CD4-positive, CD25-positive, alpha-beta regulatory T cell (primary cell): Measurements from ENCODE around the gene COL4A2. TPM values are rescaled to one million over a fixed set of nuclear protein-coding genes. Genes with fewer than 3 reads are reported as not detected.

ENCODE experiments used
- ATAC-seq, 2 donors: fragments of 150-1000 bp; cut with Tn5 transposase; one replicate each; pipeline ENCODE4 v1.10.0; 2021; ENCODE audit warnings: low read depth in 2 of 2, moderate number of reproducible peaks in 2 of 2, moderate library complexity in 1 of 2
- DNase-seq, 3 donors: peaks; one replicate each; pipeline versions ENCODE4 v3.0.0 to v3.0.0-alpha.2; 2012 to 2022; ENCODE audit warnings: mixed read lengths in 1 of 3
- H3K27ac ChIP-seq: one replicate; pipeline ENCODE4 v1.7.0; 2013; ENCODE audit warnings: mild to moderate bottlenecking, low read length; ENCODE audit not compliant: insufficient read depth, poor library complexity, severe bottlenecking
- H3K27me3 ChIP-seq: one replicate; pipeline ENCODE4 v1.7.0; 2013; ENCODE audit warnings: low read length; ENCODE audit not compliant: control insufficient read depth, insufficient read depth
- H3K36me3 ChIP-seq: one replicate; pipeline ENCODE4 v1.7.0; 2013; ENCODE audit warnings: mild to moderate bottlenecking, low read length, moderate library complexity; ENCODE audit not compliant: control insufficient read depth, insufficient read depth
- H3K4me1 ChIP-seq: 2 replicates; pipeline ENCODE4 v1.7.0; 2013; ENCODE audit warnings: mild to moderate bottlenecking, low read length; ENCODE audit not compliant: insufficient read depth, control insufficient read depth, poor library complexity, severe bottlenecking
- H3K4me3 ChIP-seq: one replicate; pipeline ENCODE4 v1.7.0; 2013; ENCODE audit warnings: low read depth, mild to moderate bottlenecking, low read length, moderate library complexity
- H3K9me3 ChIP-seq, 2 experiments: 1 replicate in 1 of 2; 2 replicates in 1 of 2; pipeline ENCODE4 v1.7.0; 2013; ENCODE audit warnings: low read length in 2 of 2, mild to moderate bottlenecking in 1 of 2, moderate library complexity in 1 of 2; ENCODE audit not compliant: control insufficient read depth in 2 of 2
- H3K27ac Mint-ChIP-seq, 3 donors: one replicate each; pipeline ENCODE4 v1.8.0; 2020 to 2022; ENCODE audit warnings: mild to moderate bottlenecking in 3 of 3, mixed read lengths in 3 of 3, moderate library complexity in 2 of 3
- H3K27me3 Mint-ChIP-seq: one replicate; pipeline ENCODE4 v1.8.0; 2022; ENCODE audit warnings: mild to moderate bottlenecking, mixed read lengths
- H3K36me3 Mint-ChIP-seq: one replicate; pipeline ENCODE4 v1.8.0; 2020; ENCODE audit warnings: mixed read lengths
- H3K4me1 Mint-ChIP-seq, 4 donors: one replicate each; pipeline ENCODE4 v1.8.0; 2020 to 2022; ENCODE audit warnings: mixed read lengths in 4 of 4, mild to moderate bottlenecking in 1 of 4
- H3K4me3 Mint-ChIP-seq, 4 donors: one replicate each; pipeline ENCODE4 v1.8.0; 2020 to 2022; ENCODE audit warnings: mild to moderate bottlenecking in 4 of 4, mixed read lengths in 4 of 4, moderate library complexity in 3 of 4
- H3K9me3 Mint-ChIP-seq, 7 donors: one replicate each; pipeline ENCODE4 v1.8.0; 2020 to 2022; ENCODE audit warnings: mixed read lengths in 7 of 7, mild to moderate bottlenecking in 3 of 7, moderate library complexity in 2 of 7
- polyA plus RNA-seq, 4 donors: library from polyadenylated mRNA; unstranded; fragments of 300-500 nt; fragmentation: Illumina TruSeq; gene quantifications; one replicate each; pipeline ENCODE4 v1.2.3, GENCODE V29; 2021
- total RNA-seq: library from RNA; stranded (reverse); gene quantifications from one replicate; pipeline ENCODE4 v1.2.3, GENCODE V29; 2022

The COL4A2 gene
- total RNA-seq (not detected), polyA plus RNA-seq (not detected)

- Mint-ChIP-seq H3K27ac (no peak within 1 kb of the TSS), H3K27me3 (peaks cover 66% of the 10 kb centered on the region), H3K4me3 (no peak within 1 kb of the TSS), H3K4me1 (peaks cover 0 to 7% (median 2%) of the 10 kb centered on the region in 4 donors), H3K9me3 (peaks cover 0 to 3% (median 0%) of the 10 kb centered on the region in 7 donors), H3K36me3 (no peaks in the 10 kb centered on the region)
- Histone ChIP-seq H3K4me3 (no peak within 1 kb of the TSS), H3K4me1 (no peaks in the 10 kb centered on the region), H3K9me3 (no peaks in the 10 kb centered on the region), H3K27ac (no peak within 1 kb of the TSS), H3K27me3 (peaks cover 6% of the 10 kb centered on the region), H3K36me3 (no peaks in the 10 kb centered on the region)
- ATAC-seq (no peak), DNase-seq (no peak)
Measured at GRCh38 chr13:110306960-110307766, at the start of gene COL4A2, which contains the start of gene COL4A1. COL4A2 (plus strand) TSS chr13:110307284; CDS start chr13:110307904, 620 bp downstream. COL4A1 (minus strand) TSS chr13:110307157; CDS start chr13:110307027, 130 bp downstream.

- peaks cover 0 to 6% (median 0%) of the 10 kb centered on the region in 7 donors for H3K9me3 Mint-ChIP-seq
- no peak overlapping the region for H3K27ac ChIP-seq
- H3K36me3 ChIP-seq, result no peaks in the 10 kb centered on the region
- H3K4me3 Mint-ChIP-seq, result no peak overlapping the region
- peaks cover 0 to 4% (median 0%) of the 10 kb centered on the region in 4 donors for H3K4me1 Mint-ChIP-seq
- ATAC-seq (no peak), DNase-seq (no peak)
- H3K27me3 Mint-ChIP-seq, result no peaks in the 10 kb centered on the region
- H3K9me3 ChIP-seq, result no peaks in the 10 kb centered on the region
- H3K4me1 ChIP-seq, result no peaks in the 10 kb centered on the region
- H3K4me3 ChIP-seq, result no peak overlapping the region
- no peaks in the 10 kb centered on the region for H3K27me3 ChIP-seq
- H3K27ac Mint-ChIP-seq, result no peak overlapping the region
- no peaks in the 10 kb centered on the region for H3K36me3 Mint-ChIP-seq
Measured at GRCh38 chr13:110257408-110257807, 49.7 kb upstream of the COL4A2 start.

GRCh38 chr13:110258876-110259631, 48.0 kb upstream of the COL4A2 start:
- Mint-ChIP-seq H3K9me3 (peaks cover 0 to 6% (median 0%) of the 10 kb centered on the region in 7 donors), H3K4me3 (no peak overlapping the region), H3K27me3 (no peaks in the 10 kb centered on the region), H3K36me3 (no peaks in the 10 kb centered on the region), H3K27ac (no peak overlapping the region), H3K4me1 (peaks cover 0 to 4% (median 0%) of the 10 kb centered on the region in 4 donors)
- Histone ChIP-seq H3K9me3 (no peaks in the 10 kb centered on the region), H3K4me1 (no peaks in the 10 kb centered on the region), H3K27me3 (no peaks in the 10 kb centered on the region), H3K27ac (no peak overlapping the region), H3K36me3 (no peaks in the 10 kb centered on the region), H3K4me3 (no peak overlapping the region)
- no peak for DNase-seq
- ATAC-seq, result no peak

GRCh38 chr13:110259651-110260050, 47.4 kb upstream of the COL4A2 start:
- no peak overlapping the region for H3K4me3 Mint-ChIP-seq
- Histone ChIP-seq H3K36me3 (no peaks in the 10 kb centered on the region), H3K27me3 (no peaks in the 10 kb centered on the region), H3K4me3 (no peak overlapping the region), H3K9me3 (no peaks in the 10 kb centered on the region), H3K27ac (no peak overlapping the region), H3K4me1 (no peaks in the 10 kb centered on the region)
- peaks cover 0 to 6% (median 0%) of the 10 kb centered on the region in 7 donors for H3K9me3 Mint-ChIP-seq
- H3K36me3 Mint-ChIP-seq, result no peaks in the 10 kb centered on the region
- ATAC-seq, result no peak
- H3K27me3 Mint-ChIP-seq, result no peaks in the 10 kb centered on the region
- no peak overlapping the region for H3K27ac Mint-ChIP-seq
- DNase-seq, result no peak
- H3K4me1 Mint-ChIP-seq, result peaks cover 0 to 4% (median 0%) of the 10 kb centered on the region in 4 donors

- DNase-seq (no peak), ATAC-seq (no peak)
- Histone ChIP-seq H3K4me1 (no peaks in the 10 kb centered on the region), H3K36me3 (no peaks in the 10 kb centered on the region), H3K9me3 (no peaks in the 10 kb centered on the region), H3K27me3 (no peaks in the 10 kb centered on the region), H3K27ac (no peak overlapping the region), H3K4me3 (no peak overlapping the region)
- H3K27me3 Mint-ChIP-seq, result no peaks in the 10 kb centered on the region
- H3K4me3 Mint-ChIP-seq, result no peak overlapping the region
- peaks cover 0 to 6% (median 0%) of the 10 kb centered on the region in 7 donors for H3K9me3 Mint-ChIP-seq
- no peaks in the 10 kb centered on the region for H3K36me3 Mint-ChIP-seq
- no peaks in the 10 kb centered on the region for H3K4me1 Mint-ChIP-seq
- H3K27ac Mint-ChIP-seq, result no peak overlapping the region
Measured at GRCh38 chr13:110261166-110262081, 45.7 kb upstream of the COL4A2 start.

GRCh38 chr13:110262082-110262436, 45.0 kb upstream of the COL4A2 start:
- DNase-seq, result no peak
- H3K27me3 Mint-ChIP-seq, result no peaks in the 10 kb centered on the region
- Histone ChIP-seq H3K9me3 (no peaks in the 10 kb centered on the region), H3K27ac (no peak overlapping the region), H3K4me1 (no peaks in the 10 kb centered on the region), H3K4me3 (no peak overlapping the region), H3K27me3 (no peaks in the 10 kb centered on the region), H3K36me3 (no peaks in the 10 kb centered on the region)
- no peak overlapping the region for H3K4me3 Mint-ChIP-seq
- H3K4me1 Mint-ChIP-seq, result no peaks in the 10 kb centered on the region
- no peaks in the 10 kb centered on the region for H3K36me3 Mint-ChIP-seq
- ATAC-seq, result no peak
- H3K9me3 Mint-ChIP-seq, result peaks cover 0 to 6% (median 0%) of the 10 kb centered on the region in 7 donors
- H3K27ac Mint-ChIP-seq, result no peak overlapping the region

- H3K4me1 Mint-ChIP-seq, result no peaks in the 10 kb centered on the region
- Histone ChIP-seq H3K9me3 (no peaks in the 10 kb centered on the region), H3K36me3 (no peaks in the 10 kb centered on the region), H3K27me3 (no peaks in the 10 kb centered on the region), H3K4me1 (no peaks in the 10 kb centered on the region), H3K4me3 (no peak overlapping the region), H3K27ac (no peak overlapping the region)
- H3K4me3 Mint-ChIP-seq, result no peak overlapping the region
- H3K27ac Mint-ChIP-seq, result no peak overlapping the region
- DNase-seq, result no peak
- no peaks in the 10 kb centered on the region for H3K36me3 Mint-ChIP-seq
- H3K9me3 Mint-ChIP-seq, result peaks cover 0 to 6% (median 0%) of the 10 kb centered on the region in 7 donors
- no peaks in the 10 kb centered on the region for H3K27me3 Mint-ChIP-seq
- no peak for ATAC-seq
Measured at GRCh38 chr13:110262508-110263291, 44.4 kb upstream of the COL4A2 start.
